B cell (primary cell): ENCODE results near the gene GPN1. TPM values are rescaled to one million over a fixed set of nuclear protein-coding genes. Genes with fewer than 3 reads are reported as not detected.

ENCODE experiments used
- ATAC-seq: fragments of 200-7000 bp; cut with Tn5 transposase; one replicate; pipeline ENCODE4 v1.10.0; 2021; ENCODE audit warnings: low read depth, mild to moderate bottlenecking, moderate number of reproducible peaks, moderate library complexity
- CTCF ChIA-PET: fragments of 350-600 bp; sonication (Branson Sonifier 250); formaldehyde crosslinking; loops from one replicate; lab custom pipeline; 2021; ENCODE audit warnings: antibody characterized with exemption, inconsistent platforms; lab: Charles Lee
- POLR2A ChIA-PET: fragments of 350-600 bp; sonication (Branson Sonifier 250); formaldehyde crosslinking; loops from one replicate; lab custom pipeline; 2021; ENCODE audit warnings: antibody characterized with exemption; lab: Charles Lee
- DNase-seq: peaks from one replicate; pipeline ENCODE4 v3.0.0; 2013
- H2AFZ ChIP-seq: 2 replicates; pipeline ENCODE4 v1.6.1; 2012; ENCODE audit warnings: mild to moderate bottlenecking, low read depth, low read length; ENCODE audit not compliant: insufficient read depth, poor library complexity, severe bottlenecking
- H3K27ac ChIP-seq, 2 donors: 1 replicate in 1 of 2; 2 replicates in 1 of 2; pipeline ENCODE4 v1.5.1; 2012 to 2013; ENCODE audit warnings: low read length in 2 of 2, mild to moderate bottlenecking in 2 of 2, moderate library complexity in 1 of 2
- H3K27me3 ChIP-seq, 4 experiments: fragments of 200-600 bp in 1 of 4; sonication (generic) in 1 of 4; replicated peaks in 1 of 4; 1 replicate in 2 of 4; 2 replicates in 2 of 4; pipeline versions ENCODE4 v1.6.1 to v1.7.0; 2013 to 2016; ENCODE audit warnings: low read length in 3 of 4, mild to moderate bottlenecking in 2 of 4, mixed read lengths in 1 of 4, moderate library complexity in 1 of 4; ENCODE audit not compliant: insufficient read depth in 4 of 4, control insufficient read depth in 3 of 4; ENCODE audit errors: control extremely low read depth in 1 of 4
- H3K36me3 ChIP-seq, 2 experiments: replicated peaks in 1 of 2; 1 replicate in 1 of 2; 2 replicates in 1 of 2; pipeline versions ENCODE4 v1.6.1 to v1.7.1; 2013; ENCODE audit warnings: low read length in 1 of 2; ENCODE audit not compliant: insufficient read depth in 2 of 2, control insufficient read depth in 1 of 2; ENCODE audit errors: control extremely low read depth in 1 of 2, extremely low read depth in 1 of 2
- H3K4me1 ChIP-seq, 2 donors: fragments of 200-600 bp in 1 of 2; sonication (generic) in 1 of 2; 1 replicate in 1 of 2; 2 replicates in 1 of 2; pipeline versions ENCODE4 v1.5.1 to v1.6.1; 2013 to 2017; ENCODE audit warnings: low read length in 2 of 2; ENCODE audit not compliant: control insufficient read depth in 2 of 2, insufficient read depth in 2 of 2
- H3K4me2 ChIP-seq: replicated peaks from 2 replicates; pipeline ENCODE3; 2012; ENCODE audit warnings: mild to moderate bottlenecking, low read depth, low read length; ENCODE audit not compliant: poor library complexity, severe bottlenecking
- H3K4me3 ChIP-seq, 5 experiments: fragments of 200-600 bp in 1 of 5; sonication (generic) in 1 of 5; 1 replicate in 3 of 5; 2 replicates in 2 of 5; pipeline versions ENCODE4 v1.5.1 to v1.7.0; 2011 to 2016; ENCODE audit warnings: low read length in 4 of 5, mild to moderate bottlenecking in 4 of 5, low read depth in 2 of 5, control low read depth in 1 of 5, moderate library complexity in 1 of 5; ENCODE audit not compliant: insufficient read depth in 1 of 5; ENCODE audit errors: control extremely low read depth in 1 of 5, extremely low read depth in 1 of 5
- H3K79me2 ChIP-seq: fragments of 200-600 bp; sonication (generic); one replicate; pipeline ENCODE4 v1.6.0; 2016; ENCODE audit warnings: low read length; ENCODE audit not compliant: control insufficient read depth, insufficient read depth
- H3K9ac ChIP-seq: fragments of 200-600 bp; sonication (generic); 2 replicates; pipeline ENCODE4 v1.6.1; 2017; ENCODE audit warnings: mild to moderate bottlenecking, low read length, moderate library complexity
- H3K9me3 ChIP-seq, 3 donors: one replicate each; pipeline versions ENCODE4 v1.6.1 to v1.7.1; 2013; ENCODE audit warnings: low read length in 2 of 3; ENCODE audit not compliant: control insufficient read depth in 2 of 3, insufficient read depth in 1 of 3; ENCODE audit errors: control extremely low read depth in 1 of 3
- H4K20me1 ChIP-seq: 2 replicates; pipeline ENCODE4 v1.6.0; 2012; ENCODE audit warnings: mild to moderate bottlenecking, low read length; ENCODE audit not compliant: insufficient read depth, control insufficient read depth, poor library complexity, severe bottlenecking
- H3K27ac Mint-ChIP-seq: one replicate; pipeline ENCODE4 v1.8.0; 2021; ENCODE audit warnings: mixed read lengths
- H3K27me3 Mint-ChIP-seq: one replicate; pipeline ENCODE4 v1.8.0; 2021; ENCODE audit warnings: mixed read lengths
- H3K4me1 Mint-ChIP-seq: one replicate; pipeline ENCODE4 v1.8.0; 2021; ENCODE audit warnings: mixed read lengths
- H3K4me3 Mint-ChIP-seq: one replicate; pipeline ENCODE4 v1.8.0; 2021; ENCODE audit warnings: mixed read lengths
- H3K9me3 Mint-ChIP-seq: one replicate; pipeline ENCODE4 v1.8.0; 2022; ENCODE audit warnings: mixed read lengths; ENCODE audit not compliant: insufficient read depth
- EZH2 ChIP-seq: IDR thresholded peaks from 2 replicates; pipeline ENCODE4 v1.6.1; 2012; ENCODE audit warnings: borderline replicate concordance, low read depth, mild to moderate bottlenecking, moderate library complexity, low read length; ENCODE audit not compliant: insufficient read depth, poor library complexity, severe bottlenecking
- WGBS: methylation state at CpG from one replicate; pipeline ENCODE4 v1.1.5; 2013; ENCODE audit warnings: missing lambda C conversion rate; ENCODE audit not compliant: insufficient coverage; 5-methylcytosine and 5-hydroxymethylcytosine counted together
- intact Hi-C: fragments of 100-400 bp; cut with micrococcal nuclease; formaldehyde crosslinking; loops from one replicate; pipeline ENCODE4 v1.10.0; 2022
- polyA plus RNA-seq: library from polyadenylated mRNA; depleted of rRNA; stranded (reverse); fragments of >200 nt; gene quantifications from 2 replicates; pipeline ENCODE4 v1.2.3, GENCODE V29; 2012
- total RNA-seq, 2 donors: library from RNA; stranded (reverse); fragments of 120-200 nt in 1 of 2; gene quantifications; 1 replicate in 1 of 2; 2 replicates in 1 of 2; pipeline versions ENCODE4 v1.2.3 to v1.2.4, GENCODE V29; 2013 to 2022
- TF ChIP-seq, protein P1 (sequence below): fragments of 200-600 bp; IDR thresholded peaks from one replicate; pipeline ENCODE4 v1.8.0; 2022; ENCODE audit warnings: antibody characterized with exemption, mild to moderate bottlenecking

Gene GPN1
- total and polyA plus RNA-seq, 2 donors (not counting 1 experiment from before 2014, with no cell fraction given) = 17.5 to 26.0 TPM

DNA sequence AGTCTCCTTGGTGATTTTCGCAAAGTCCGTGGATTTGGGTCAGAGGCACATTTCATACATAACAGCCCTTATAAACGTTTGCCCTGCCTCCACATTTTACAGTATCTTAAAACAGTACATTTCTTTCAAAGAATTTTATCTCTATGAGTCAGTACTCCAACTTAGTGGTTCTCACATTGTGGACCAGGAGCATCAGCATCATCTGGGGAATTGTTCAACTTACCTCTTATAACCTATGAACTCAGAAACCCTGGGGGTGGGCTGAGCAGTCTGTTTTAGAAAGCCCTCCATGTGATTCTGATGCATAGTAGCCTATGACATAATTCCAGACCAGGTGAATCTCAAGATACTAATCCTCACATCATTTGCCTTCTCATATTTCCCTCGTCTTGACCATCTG, 22.2 kb downstream of the GPN1 start:
- DNase-seq = no peak
- Histone ChIP-seq H3K9me3 (no peaks in the 10 kb centered on the region), H3K4me1 (peaks cover 0 to 5% of the 10 kb centered on the region in 2 donors), H4K20me1 (no peaks in the 10 kb centered on the region), H3K27me3 (no peaks in the 10 kb centered on the region), H3K79me2 (no peaks in the 10 kb centered on the region), H3K4me2 (no peak overlapping the region), H3K9ac (no peak overlapping the region), H3K27ac (no peak overlapping the region), H3K4me3 (no peak overlapping the region), H3K36me3 (peaks cover 16 to 75% of the 10 kb centered on the region in 2 experiments), H2AFZ (no peak overlapping the region)
- intact Hi-C loops = no loop called here
- Mint-ChIP-seq H3K4me1 (peaks cover 7% of the 10 kb centered on the region), H3K27ac (no peak overlapping the region), H3K27me3 (no peaks in the 10 kb centered on the region), H3K9me3 (no peaks in the 10 kb centered on the region), H3K4me3 (no peak overlapping the region)
- ATAC-seq = no peak
- ChIA-PET CTCF (interaction anchor here (0.8 to 1.3 kb wide), 2 partner anchors 9 to 31 kb away, joined by 3 read pairs; no protein-coding TSS in a partner anchor), POLR2A (no interaction called here)
- TF ChIP-seq, protein P1, sequence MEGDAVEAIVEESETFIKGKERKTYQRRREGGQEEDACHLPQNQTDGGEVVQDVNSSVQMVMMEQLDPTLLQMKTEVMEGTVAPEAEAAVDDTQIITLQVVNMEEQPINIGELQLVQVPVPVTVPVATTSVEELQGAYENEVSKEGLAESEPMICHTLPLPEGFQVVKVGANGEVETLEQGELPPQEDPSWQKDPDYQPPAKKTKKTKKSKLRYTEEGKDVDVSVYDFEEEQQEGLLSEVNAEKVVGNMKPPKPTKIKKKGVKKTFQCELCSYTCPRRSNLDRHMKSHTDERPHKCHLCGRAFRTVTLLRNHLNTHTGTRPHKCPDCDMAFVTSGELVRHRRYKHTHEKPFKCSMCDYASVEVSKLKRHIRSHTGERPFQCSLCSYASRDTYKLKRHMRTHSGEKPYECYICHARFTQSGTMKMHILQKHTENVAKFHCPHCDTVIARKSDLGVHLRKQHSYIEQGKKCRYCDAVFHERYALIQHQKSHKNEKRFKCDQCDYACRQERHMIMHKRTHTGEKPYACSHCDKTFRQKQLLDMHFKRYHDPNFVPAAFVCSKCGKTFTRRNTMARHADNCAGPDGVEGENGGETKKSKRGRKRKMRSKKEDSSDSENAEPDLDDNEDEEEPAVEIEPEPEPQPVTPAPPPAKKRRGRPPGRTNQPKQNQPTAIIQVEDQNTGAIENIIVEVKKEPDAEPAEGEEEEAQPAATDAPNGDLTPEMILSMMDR = no peak
- no peak for TF ChIP-seq EZH2
- whole genome bisulfite sequencing = 100% methylated on average over 1 of the region's 4 CpGs

DNA sequence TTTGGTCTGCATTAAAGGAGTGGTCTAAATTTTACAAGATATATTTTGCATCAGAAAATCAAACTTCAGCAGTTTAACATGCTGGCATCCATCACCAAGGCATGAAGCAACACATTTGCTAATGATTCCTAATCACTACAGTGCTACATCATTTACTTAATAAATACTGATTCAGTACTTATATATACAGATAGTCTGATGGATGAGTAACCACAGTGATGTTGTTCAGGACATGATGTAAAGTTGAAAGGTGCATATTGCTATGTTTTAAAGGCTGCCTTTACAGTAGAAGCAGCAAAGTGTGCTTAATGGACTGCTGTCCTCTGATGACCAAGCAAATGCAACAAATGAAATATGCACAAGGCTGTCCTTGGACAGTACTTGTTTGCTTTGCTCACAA, 23.5 kb downstream of the GPN1 start:
- peaks cover 0 to 5% of the 10 kb centered on the region in 2 donors for H3K4me1 ChIP-seq
- DNase-seq (no peak), ATAC-seq (no peak)
- H3K4me2 ChIP-seq = no peak overlapping the region
- H3K27ac ChIP-seq = no peak overlapping the region
- no peaks in the 10 kb centered on the region for H4K20me1 ChIP-seq
- intact Hi-C loops = no loop called here
- no peaks in the 10 kb centered on the region for H3K27me3 ChIP-seq
- no peaks in the 10 kb centered on the region for H3K9me3 ChIP-seq
- no peak for TF ChIP-seq EZH2
- TF ChIP-seq, protein P1 = no peak
- Mint-ChIP-seq H3K27ac (no peak overlapping the region), H3K27me3 (no peaks in the 10 kb centered on the region), H3K4me3 (no peak overlapping the region), H3K4me1 (peaks cover 7% of the 10 kb centered on the region), H3K9me3 (no peaks in the 10 kb centered on the region)
- ChIA-PET POLR2A (no interaction called here), CTCF (interaction anchor here (0.8 to 1.7 kb wide), 2 partner anchors 30 to 31 kb away, joined by 3 to 6 read pairs; no protein-coding TSS in a partner anchor)
- H2AFZ ChIP-seq = no peak overlapping the region
- no peaks in the 10 kb centered on the region for H3K79me2 ChIP-seq
- peaks cover 9 to 73% of the 10 kb centered on the region in 2 experiments for H3K36me3 ChIP-seq
- no peak overlapping the region for H3K9ac ChIP-seq
- no peak overlapping the region for H3K4me3 ChIP-seq
